ENCODE measurements around the gene NECTIN4. TPM values are rescaled to one million over a fixed set of nuclear protein-coding genes. Genes with fewer than 3 reads are reported as not detected.

Gene NECTIN4
- total RNA-seq, 4 donors from 2014 or later: not detected

GRCh38 chr1:161038523-161039153, 50.7 kb downstream of the NECTIN4 start, which contains the start of gene TSTD1:
Gene TSTD1, minus strand, starts transcription at chr1:161038964. Its CDS starts 75 bp downstream, at chr1:161038889.
- intact Hi-C loops (cut with DNase I; ENCODE audit: low total_unique reads): no loop called here
- DNase-seq (peak in 1 of 2 donors; percentile 47), ATAC-seq (peak; percentile 58 to 78)
- in situ Hi-C loops (cut with MboI; ENCODE audit: low sequenced_read_pairs in 4 of 4): no loop called here
- H3K36me3 ChIP-seq: peaks cover 0 to 47% of the 10 kb centered on the region in 2 donors
- H3K27me3 ChIP-seq: no peaks in the 10 kb centered on the region
- TF ChIP-seq CTCF (IDR thresholded peaks at IDR 0.05 in 4 of 5, conservative IDR thresholded peaks at IDR 0.05 in 1 of 5) (no peak), POLR2A (IDR thresholded peaks at IDR 0.05) (peak in 1 of 2 donors; percentile 21)
- peaks cover 5% of the 10 kb centered on the region in 2 donors for H3K4me1 ChIP-seq
- no peaks in the 10 kb centered on the region for H3K9me3 ChIP-seq
- H3K27ac ChIP-seq: peak within 1 kb of the TSS in 2 of 4 donors; percentile 18 to 23
- peak within 1 kb of the TSS; percentile 53 to 68 (median 62) for H3K4me3 ChIP-seq

- ATAC-seq: peak in 1 of 2 donors; percentile 14
- TF ChIP-seq POLR2A (IDR thresholded peaks at IDR 0.05) (no peak), CTCF (IDR thresholded peaks at IDR 0.05 in 4 of 5, conservative IDR thresholded peaks at IDR 0.05 in 1 of 5) (no peak)
- Histone ChIP-seq H3K9me3 (no peaks in the 10 kb centered on the region), H3K4me3 (peak overlapping the region; percentile 53 to 68 (median 62)), H3K27me3 (no peaks in the 10 kb centered on the region), H3K27ac (no peak overlapping the region), H3K36me3 (peaks cover 0 to 43% of the 10 kb centered on the region in 2 donors), H3K4me1 (peaks cover 0 to 5% of the 10 kb centered on the region in 2 donors)
- no peak for DNase-seq
- intact Hi-C loops (cut with DNase I; ENCODE audit: low total_unique reads): no loop called here
- in situ Hi-C loops (cut with MboI; ENCODE audit: low sequenced_read_pairs in 4 of 4): no loop called here
Measured at GRCh38 chr1:161037661-161038522, 51.5 kb downstream of the NECTIN4 start.

- Histone ChIP-seq H3K27ac (no peak overlapping the region), H3K4me3 (no peak overlapping the region), H3K9me3 (no peaks in the 10 kb centered on the region), H3K4me1 (peaks cover 0 to 5% of the 10 kb centered on the region in 2 donors), H3K27me3 (no peaks in the 10 kb centered on the region), H3K36me3 (peaks cover 0 to 5% of the 10 kb centered on the region in 2 donors)
- DNase-seq (no peak), ATAC-seq (no peak)
- in situ Hi-C loops (cut with MboI; ENCODE audit: low sequenced_read_pairs in 4 of 4): no loop called here
- TF ChIP-seq POLR2A (IDR thresholded peaks at IDR 0.05): no peak
- no peak for TF ChIP-seq CTCF (IDR thresholded peaks at IDR 0.05 in 4 of 5, conservative IDR thresholded peaks at IDR 0.05 in 1 of 5)
- intact Hi-C loops (cut with DNase I; ENCODE audit: low total_unique reads): no loop called here
Measured at GRCh38 chr1:161033751-161034150, 55.6 kb downstream of the NECTIN4 start.

- no peak for ATAC-seq
Measured at GRCh38 chr1:161032409-161032808, 56.9 kb downstream of the NECTIN4 start.

More at GRCh38 chr1:161032409-161032808, 56.9 kb downstream of the NECTIN4 start:
- intact Hi-C loops (cut with DNase I; ENCODE audit: low total_unique reads): no loop called here
- in situ Hi-C loops (cut with MboI; ENCODE audit: low sequenced_read_pairs in 4 of 4): no loop called here
- DNase-seq: no peak
- no peaks in the 10 kb centered on the region for H3K9me3 ChIP-seq
- no peak overlapping the region for H3K27ac ChIP-seq
- no peak overlapping the region for H3K4me3 ChIP-seq
- H3K4me1 ChIP-seq: no peaks in the 10 kb centered on the region
- H3K27me3 ChIP-seq: no peaks in the 10 kb centered on the region
- no peaks in the 10 kb centered on the region for H3K36me3 ChIP-seq
- no peak for TF ChIP-seq CTCF (IDR thresholded peaks at IDR 0.05 in 4 of 5, conservative IDR thresholded peaks at IDR 0.05 in 1 of 5)
- TF ChIP-seq POLR2A (IDR thresholded peaks at IDR 0.05): no peak

All from gastrocnemius medialis (tissue), 4 donors.